ENCODE measurements around the gene CTAGE6.
"Not testable (repeated sequence)": the region's sequence is repeated elsewhere in the genome, so short reads cannot be mapped to it uniquely, and the experiment has no call there.

DNA sequence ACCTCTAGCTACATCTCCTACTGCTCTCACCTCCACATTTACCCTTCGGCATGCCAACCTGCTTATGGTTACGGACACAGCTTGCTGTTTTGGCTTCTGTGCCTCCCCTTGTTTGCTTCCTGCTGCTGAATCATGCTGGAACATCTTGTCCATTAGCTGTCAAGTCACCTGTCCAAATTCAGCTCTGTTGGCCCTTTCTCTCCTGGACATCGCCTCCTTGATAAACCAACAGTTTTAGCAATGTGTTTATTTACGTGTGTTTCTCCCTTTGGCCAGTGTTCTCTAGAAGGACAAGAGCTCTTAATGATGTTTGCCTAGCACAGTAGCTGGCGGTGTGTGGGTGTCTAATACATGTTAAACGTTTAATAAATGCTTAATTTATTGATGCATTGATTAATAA is 31.4 kb downstream of the CTAGE6 start:
- not testable (repeated sequence) for TF ChIP-seq CTCF (IDR thresholded peaks at IDR 0.05; ENCODE audit: borderline replicate concordance, extremely low read depth, low read length, poor library complexity, severe bottlenecking); EZH2 (IDR thresholded peaks at IDR 0.05; ENCODE audit: borderline replicate concordance, low read depth, low read length, severe bottlenecking)
